Measurements from ENCODE around the gene VPS37C.

DNA sequence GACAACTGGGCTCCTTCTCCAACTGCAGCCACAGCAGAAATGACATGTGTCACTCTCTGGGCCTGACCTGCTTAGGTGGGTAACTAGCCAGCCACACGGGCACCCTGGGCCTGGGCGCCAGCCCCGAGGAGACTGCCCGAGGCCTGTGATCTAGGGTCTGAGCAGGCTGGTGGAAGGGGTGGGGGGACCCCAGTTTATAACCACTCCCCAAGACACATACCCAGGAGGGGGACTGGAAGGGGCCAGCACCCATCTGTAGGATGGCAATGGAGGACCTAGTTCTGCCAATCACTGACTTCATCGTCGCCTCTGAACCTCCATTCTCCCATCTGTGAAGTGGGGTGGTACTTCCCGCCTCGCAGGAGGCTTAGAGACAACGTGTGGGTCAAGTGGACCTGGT, 42.8 kb downstream of the VPS37C start:
- TF ChIP-seq, protein P1, sequence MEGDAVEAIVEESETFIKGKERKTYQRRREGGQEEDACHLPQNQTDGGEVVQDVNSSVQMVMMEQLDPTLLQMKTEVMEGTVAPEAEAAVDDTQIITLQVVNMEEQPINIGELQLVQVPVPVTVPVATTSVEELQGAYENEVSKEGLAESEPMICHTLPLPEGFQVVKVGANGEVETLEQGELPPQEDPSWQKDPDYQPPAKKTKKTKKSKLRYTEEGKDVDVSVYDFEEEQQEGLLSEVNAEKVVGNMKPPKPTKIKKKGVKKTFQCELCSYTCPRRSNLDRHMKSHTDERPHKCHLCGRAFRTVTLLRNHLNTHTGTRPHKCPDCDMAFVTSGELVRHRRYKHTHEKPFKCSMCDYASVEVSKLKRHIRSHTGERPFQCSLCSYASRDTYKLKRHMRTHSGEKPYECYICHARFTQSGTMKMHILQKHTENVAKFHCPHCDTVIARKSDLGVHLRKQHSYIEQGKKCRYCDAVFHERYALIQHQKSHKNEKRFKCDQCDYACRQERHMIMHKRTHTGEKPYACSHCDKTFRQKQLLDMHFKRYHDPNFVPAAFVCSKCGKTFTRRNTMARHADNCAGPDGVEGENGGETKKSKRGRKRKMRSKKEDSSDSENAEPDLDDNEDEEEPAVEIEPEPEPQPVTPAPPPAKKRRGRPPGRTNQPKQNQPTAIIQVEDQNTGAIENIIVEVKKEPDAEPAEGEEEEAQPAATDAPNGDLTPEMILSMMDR (IDR thresholded peaks at IDR 0.05) = no peak
- no peak for TF ChIP-seq POLR2A (IDR thresholded peaks at IDR 0.05)

Data from body of pancreas (tissue), 4 donors.